ENCODE measurements around the gene TBL1XR1.
"Not testable (repeated sequence)": the region's sequence is repeated elsewhere in the genome, so short reads cannot be mapped to it uniquely, and the experiment has no call there.

TBL1XR1 gene

DNA sequence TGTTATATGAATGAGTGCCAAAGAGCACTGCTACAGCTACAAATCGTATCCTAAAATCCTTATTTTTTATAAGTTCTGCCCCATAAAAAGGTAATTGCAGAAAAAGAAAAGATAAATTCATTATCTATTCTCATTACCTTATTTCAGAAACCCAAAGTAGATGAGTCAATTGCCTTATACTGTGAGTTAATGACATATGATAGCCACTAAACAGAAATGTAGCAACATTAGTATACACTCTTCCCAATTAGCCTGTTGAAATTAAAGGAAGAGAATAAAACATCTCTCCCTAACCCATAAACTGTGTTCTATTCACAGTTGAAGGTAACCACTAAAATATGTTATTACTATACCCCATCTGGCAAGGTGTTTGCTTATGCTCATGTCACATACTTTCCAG lies 11.0 kb downstream of the TBL1XR1 start:
- H3K4me1 ChIP-seq: peaks cover 5% of the 10 kb centered on the region

DNA sequence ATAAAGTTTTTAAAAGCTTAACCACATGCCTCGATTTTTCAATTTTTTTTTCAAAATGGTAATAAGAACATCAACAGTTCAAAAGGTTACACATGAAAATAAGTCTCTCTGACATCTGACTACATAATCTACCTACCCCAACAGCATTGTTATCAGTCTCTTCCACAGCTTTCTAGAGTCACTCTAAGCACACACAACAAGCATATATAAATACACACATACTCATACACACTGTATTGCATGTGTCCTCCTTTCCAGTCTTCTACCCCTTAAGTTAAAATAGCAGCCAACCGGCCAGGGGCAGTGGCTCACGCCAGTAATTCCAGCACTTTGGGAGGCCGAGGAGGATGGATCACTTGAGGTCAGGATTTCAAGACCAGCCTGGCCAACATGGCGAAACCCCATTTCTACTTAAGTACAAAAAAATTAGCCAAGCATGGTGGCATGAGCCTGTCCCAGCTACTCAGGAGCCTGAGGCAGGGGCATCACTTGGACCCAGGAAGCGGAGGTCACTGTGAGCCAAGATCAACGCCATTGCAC lies 12.2 kb downstream of the TBL1XR1 start:
- DNase-seq: no peak
- Histone ChIP-seq H3K36me3 (peaks cover 3% of the 10 kb centered on the region), H3K4me3 (ENCODE audit: low read depth, low read length) (no peak overlapping the region), H3K9me3 (no peaks in the 10 kb centered on the region), H3K27me3 (no peaks in the 10 kb centered on the region), H3K4me1 (no peaks in the 10 kb centered on the region; the same call in none of the 2 replicates)
- TF ChIP-seq, protein P1, sequence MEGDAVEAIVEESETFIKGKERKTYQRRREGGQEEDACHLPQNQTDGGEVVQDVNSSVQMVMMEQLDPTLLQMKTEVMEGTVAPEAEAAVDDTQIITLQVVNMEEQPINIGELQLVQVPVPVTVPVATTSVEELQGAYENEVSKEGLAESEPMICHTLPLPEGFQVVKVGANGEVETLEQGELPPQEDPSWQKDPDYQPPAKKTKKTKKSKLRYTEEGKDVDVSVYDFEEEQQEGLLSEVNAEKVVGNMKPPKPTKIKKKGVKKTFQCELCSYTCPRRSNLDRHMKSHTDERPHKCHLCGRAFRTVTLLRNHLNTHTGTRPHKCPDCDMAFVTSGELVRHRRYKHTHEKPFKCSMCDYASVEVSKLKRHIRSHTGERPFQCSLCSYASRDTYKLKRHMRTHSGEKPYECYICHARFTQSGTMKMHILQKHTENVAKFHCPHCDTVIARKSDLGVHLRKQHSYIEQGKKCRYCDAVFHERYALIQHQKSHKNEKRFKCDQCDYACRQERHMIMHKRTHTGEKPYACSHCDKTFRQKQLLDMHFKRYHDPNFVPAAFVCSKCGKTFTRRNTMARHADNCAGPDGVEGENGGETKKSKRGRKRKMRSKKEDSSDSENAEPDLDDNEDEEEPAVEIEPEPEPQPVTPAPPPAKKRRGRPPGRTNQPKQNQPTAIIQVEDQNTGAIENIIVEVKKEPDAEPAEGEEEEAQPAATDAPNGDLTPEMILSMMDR (IDR thresholded peaks at IDR 0.05; ENCODE audit: low read depth, low read length): no peak

More for the DNA sequence above, 11.0 kb downstream of the TBL1XR1 start:
- TF ChIP-seq, protein P1 (IDR thresholded peaks at IDR 0.05; ENCODE audit: low read depth, low read length): no peak
- no peaks in the 10 kb centered on the region for H3K27me3 ChIP-seq
- DNase-seq: no peak
- H3K36me3 ChIP-seq: peaks cover 3% of the 10 kb centered on the region
- H3K9me3 ChIP-seq: no peaks in the 10 kb centered on the region
- no peak overlapping the region for H3K4me3 ChIP-seq (ENCODE audit: low read depth, low read length)

DNA sequence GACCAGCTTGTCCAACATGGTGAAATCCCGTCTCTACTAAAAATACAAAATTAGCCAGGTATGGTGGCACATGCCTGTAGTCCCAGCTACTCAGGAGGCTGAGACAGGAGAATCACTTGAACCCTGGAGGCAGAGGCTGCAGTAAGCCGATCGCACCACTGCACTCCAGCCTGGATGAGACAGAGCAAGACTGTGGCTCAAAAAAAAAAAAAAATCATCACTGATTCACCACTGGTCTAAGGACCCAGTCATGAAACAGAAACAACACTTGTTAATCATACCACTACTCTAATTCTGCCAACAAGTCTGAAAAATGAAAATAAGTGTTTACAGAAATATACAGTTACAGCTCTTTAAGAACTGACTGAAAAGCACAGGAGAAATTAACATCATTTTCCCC lies 12.7 kb downstream of the TBL1XR1 start:
- not testable (repeated sequence) for H3K27me3 ChIP-seq; H3K9me3 ChIP-seq; H3K36me3 ChIP-seq; H3K4me3 ChIP-seq (ENCODE audit: low read depth, low read length); DNase-seq; H3K4me1 ChIP-seq

DNA sequence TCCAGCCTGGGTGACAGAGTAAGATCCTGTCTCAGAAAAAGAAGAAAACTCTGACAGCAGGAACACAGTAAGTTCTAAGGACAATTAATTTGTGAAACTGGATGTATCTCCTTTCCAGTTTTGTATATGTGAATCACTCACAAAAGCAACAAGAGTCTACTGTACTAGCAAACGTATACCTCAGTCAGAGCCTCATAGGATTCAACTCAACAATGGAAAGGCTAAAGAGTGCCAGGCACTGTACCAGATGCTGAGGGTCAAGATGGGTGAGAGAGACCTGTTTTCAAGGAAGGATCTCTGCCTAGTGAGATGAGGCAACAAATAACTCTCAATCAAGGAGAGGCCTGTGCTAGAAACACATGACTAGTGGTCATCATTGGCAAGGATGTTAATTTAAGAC lies 14.9 kb downstream of the TBL1XR1 start:
- H3K4me1 ChIP-seq: no peaks in the 10 kb centered on the region; the same call in none of the 2 replicates
- H3K9me3 ChIP-seq: no peaks in the 10 kb centered on the region
- DNase-seq: no peak
- no peaks in the 10 kb centered on the region for H3K27me3 ChIP-seq
- H3K36me3 ChIP-seq: no peaks in the 10 kb centered on the region; the same call in none of the 2 replicates
- TF ChIP-seq, protein P1 (IDR thresholded peaks at IDR 0.05; ENCODE audit: low read depth, low read length): no peak
- no peak overlapping the region for H3K4me3 ChIP-seq (ENCODE audit: low read depth, low read length)

DNA sequence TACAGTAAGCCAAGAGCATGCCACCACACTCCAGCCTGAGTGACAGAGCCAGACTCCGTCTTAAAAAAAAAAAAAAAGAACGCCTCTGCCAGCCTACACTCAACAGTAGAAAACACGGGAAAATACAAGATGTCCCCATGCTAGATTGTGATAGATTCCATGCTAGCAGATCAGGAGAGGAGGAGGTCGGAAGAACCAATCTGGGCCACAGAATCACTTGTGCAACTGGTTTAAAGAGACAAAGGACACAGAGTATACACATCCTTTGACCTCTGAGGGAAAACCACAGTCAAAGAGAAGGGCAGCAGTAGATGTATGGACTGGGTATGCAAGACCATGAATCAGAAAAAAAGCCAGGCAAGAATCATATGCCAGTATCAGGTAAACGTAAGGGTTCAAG lies 15.9 kb downstream of the TBL1XR1 start:
- Histone ChIP-seq H3K36me3 (no peaks in the 10 kb centered on the region; the same call in none of the 2 replicates), H3K27me3 (no peaks in the 10 kb centered on the region), H3K4me1 (no peaks in the 10 kb centered on the region; the same call in none of the 2 replicates), H3K9me3 (no peaks in the 10 kb centered on the region), H3K4me3 (ENCODE audit: low read depth, low read length) (no peak overlapping the region)
- DNase-seq: no peak
- TF ChIP-seq, protein P1 (IDR thresholded peaks at IDR 0.05; ENCODE audit: low read depth, low read length): no peak

DNA sequence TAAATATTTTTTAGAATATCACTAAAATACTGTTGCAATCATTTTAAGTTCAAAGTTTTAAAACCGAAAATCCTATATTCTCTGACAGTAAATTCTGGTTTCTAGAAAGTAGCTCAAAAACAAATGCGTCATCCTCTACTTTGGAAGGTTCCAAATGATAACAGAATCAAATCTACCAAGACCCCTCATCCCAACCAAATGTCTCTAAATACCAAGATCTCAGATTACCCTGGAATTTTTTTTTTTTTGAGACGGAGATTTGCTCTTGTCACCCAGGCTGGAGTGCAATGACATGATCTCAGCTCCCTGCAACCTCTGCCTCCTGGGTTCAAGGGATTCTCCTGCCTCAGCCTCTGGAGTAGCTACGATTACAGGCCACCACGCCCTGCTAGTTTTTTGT lies 16.8 kb downstream of the TBL1XR1 start:
- Histone ChIP-seq H3K4me3 (ENCODE audit: low read depth, low read length) (no peak overlapping the region), H3K36me3 (no peaks in the 10 kb centered on the region; the same call in none of the 2 replicates), H3K4me1 (no peaks in the 10 kb centered on the region; the same call in 1 of the 2 replicates), H3K9me3 (no peaks in the 10 kb centered on the region), H3K27me3 (no peaks in the 10 kb centered on the region)
- TF ChIP-seq, protein P1 (IDR thresholded peaks at IDR 0.05; ENCODE audit: low read depth, low read length): no peak
- DNase-seq: no peak

Data from BE2C (cell line).